ENCODE measurements around the gene PCAT7. TPM values are rescaled to one million over a fixed set of nuclear protein-coding genes. Genes with fewer than 3 reads are reported as not detected.

Gene PCAT7
- total RNA-seq, 4 donors from 2014 or later: 0.60 to 5.2 (median 1.7) TPM

DNA sequence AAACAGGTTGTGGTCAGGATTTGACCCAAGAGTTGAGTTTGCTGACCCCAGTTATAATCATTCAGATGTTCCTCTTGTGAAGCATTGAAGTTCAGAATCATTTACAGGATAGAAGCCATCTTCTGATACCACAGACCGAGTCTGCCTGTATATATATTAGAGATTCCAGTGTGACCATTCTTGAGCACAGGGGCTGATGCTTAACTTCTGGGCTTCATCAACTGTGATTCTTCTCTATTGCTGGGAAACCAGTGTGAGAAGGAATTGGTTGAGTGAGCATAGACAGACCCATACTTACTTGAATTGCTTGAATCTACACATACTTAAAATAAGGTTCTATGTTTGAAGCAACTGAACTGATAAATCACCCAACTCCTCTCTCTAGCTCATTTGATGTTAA lies 27.9 kb upstream of the PCAT7 start:
- TF ChIP-seq POLR2A (IDR thresholded peaks at IDR 0.05) (no peak), EP300 (IDR thresholded peaks at IDR 0.05; ENCODE audit: low read depth) (no peak), POLR2AphosphoS5 (IDR thresholded peaks at IDR 0.05) (no peak)
- TF ChIP-seq, protein P1, sequence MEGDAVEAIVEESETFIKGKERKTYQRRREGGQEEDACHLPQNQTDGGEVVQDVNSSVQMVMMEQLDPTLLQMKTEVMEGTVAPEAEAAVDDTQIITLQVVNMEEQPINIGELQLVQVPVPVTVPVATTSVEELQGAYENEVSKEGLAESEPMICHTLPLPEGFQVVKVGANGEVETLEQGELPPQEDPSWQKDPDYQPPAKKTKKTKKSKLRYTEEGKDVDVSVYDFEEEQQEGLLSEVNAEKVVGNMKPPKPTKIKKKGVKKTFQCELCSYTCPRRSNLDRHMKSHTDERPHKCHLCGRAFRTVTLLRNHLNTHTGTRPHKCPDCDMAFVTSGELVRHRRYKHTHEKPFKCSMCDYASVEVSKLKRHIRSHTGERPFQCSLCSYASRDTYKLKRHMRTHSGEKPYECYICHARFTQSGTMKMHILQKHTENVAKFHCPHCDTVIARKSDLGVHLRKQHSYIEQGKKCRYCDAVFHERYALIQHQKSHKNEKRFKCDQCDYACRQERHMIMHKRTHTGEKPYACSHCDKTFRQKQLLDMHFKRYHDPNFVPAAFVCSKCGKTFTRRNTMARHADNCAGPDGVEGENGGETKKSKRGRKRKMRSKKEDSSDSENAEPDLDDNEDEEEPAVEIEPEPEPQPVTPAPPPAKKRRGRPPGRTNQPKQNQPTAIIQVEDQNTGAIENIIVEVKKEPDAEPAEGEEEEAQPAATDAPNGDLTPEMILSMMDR (IDR thresholded peaks at IDR 0.05): no peak
- H3K36me3 ChIP-seq: no peaks in the 10 kb centered on the region
- no peaks in the 10 kb centered on the region for H3K27me3 ChIP-seq
- H3K4me3 ChIP-seq: no peak overlapping the region
- intact Hi-C loops (cut with DNase I; ENCODE audit: low total_unique reads) (no loop called here), in situ Hi-C loops (cut with MboI; ENCODE audit: low pct_ligation_motif_present in 1 of 4, low pct_unique_long_range_greater_than_20kb in 1 of 4, low sequenced_read_pairs in 3 of 4) (no loop called here)
- H3K9me3 ChIP-seq: no peaks in the 10 kb centered on the region
- WGBS, 2 donors (ENCODE audit: low coverage in 1 of 2): 57 to 82% methylated on average over 1 of the region's 1 CpG
- no peak overlapping the region for H3K27ac ChIP-seq
- DNase-seq: no peak
- H3K4me1 ChIP-seq: no peaks in the 10 kb centered on the region

DNA sequence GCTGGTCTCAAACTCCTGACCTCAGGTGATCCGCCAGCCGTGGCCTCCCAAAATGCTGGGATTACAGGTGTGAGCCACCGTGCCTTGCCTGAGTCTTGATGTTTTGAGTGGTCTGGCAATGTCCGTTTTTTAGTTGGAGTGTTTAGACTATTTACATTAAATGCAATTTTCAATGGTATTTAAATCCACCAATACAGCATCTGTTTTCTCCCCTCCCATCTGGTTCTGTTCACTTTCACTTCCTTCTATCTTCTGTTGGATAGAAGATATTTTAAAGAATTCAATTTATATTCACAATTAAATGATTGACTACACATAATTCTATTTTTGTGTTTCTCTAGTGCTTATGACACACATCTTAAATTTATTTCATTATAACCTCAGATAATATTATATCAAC lies 26.0 kb upstream of the PCAT7 start:
- Histone ChIP-seq H3K36me3 (no peaks in the 10 kb centered on the region), H3K9me3 (no peaks in the 10 kb centered on the region), H3K4me1 (peaks cover 0 to 13% (median 1%) of the 10 kb centered on the region in 4 donors), H3K27ac (no peak overlapping the region), H3K4me3 (no peak overlapping the region), H3K27me3 (no peaks in the 10 kb centered on the region)
- TF ChIP-seq, protein P1 (IDR thresholded peaks at IDR 0.05): no peak
- no peak for TF ChIP-seq EP300 (IDR thresholded peaks at IDR 0.05; ENCODE audit: low read depth)
- no peak for TF ChIP-seq POLR2A (IDR thresholded peaks at IDR 0.05)
- TF ChIP-seq POLR2AphosphoS5 (IDR thresholded peaks at IDR 0.05): no peak
- DNase-seq: no peak
- in situ Hi-C loops (cut with MboI; ENCODE audit: low pct_ligation_motif_present in 1 of 4, low pct_unique_long_range_greater_than_20kb in 1 of 4, low sequenced_read_pairs in 3 of 4): no loop called here
- 83 to 96% methylated on average over 4 of the region's 4 CpGs for WGBS, 2 donors (ENCODE audit: low coverage in 1 of 2)
- intact Hi-C loops (cut with DNase I; ENCODE audit: low total_unique reads): no loop called here

DNA sequence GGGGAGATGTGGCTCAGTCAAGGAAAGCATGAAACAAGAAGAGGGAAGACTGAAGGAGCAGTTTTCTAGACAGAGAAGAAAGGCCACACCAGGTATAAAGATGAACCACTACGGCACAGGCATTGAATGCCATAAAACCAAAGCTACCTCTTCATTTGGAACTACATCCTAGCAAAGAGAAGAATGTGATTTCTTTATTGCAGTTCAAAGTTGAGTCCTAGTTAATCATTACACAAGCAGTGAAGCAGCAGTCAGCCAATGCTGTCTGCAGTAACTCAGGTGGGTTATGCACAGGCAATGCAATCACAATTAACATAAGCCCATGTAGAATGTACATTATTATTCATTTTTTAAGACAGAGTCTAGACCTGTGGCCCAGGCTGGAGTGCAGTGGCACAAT lies 21.7 kb upstream of the PCAT7 start:
- TF ChIP-seq, protein P1 (IDR thresholded peaks at IDR 0.05): no peak
- TF ChIP-seq EP300 (IDR thresholded peaks at IDR 0.05; ENCODE audit: low read depth) (no peak), POLR2AphosphoS5 (IDR thresholded peaks at IDR 0.05) (no peak), POLR2A (IDR thresholded peaks at IDR 0.05) (no peak)
- H3K4me1 ChIP-seq: peaks cover 0 to 20% (median 4%) of the 10 kb centered on the region in 4 donors
- no peaks in the 10 kb centered on the region for H3K9me3 ChIP-seq
- H3K36me3 ChIP-seq: no peaks in the 10 kb centered on the region
- in situ Hi-C loops (cut with MboI; ENCODE audit: low pct_ligation_motif_present in 1 of 4, low pct_unique_long_range_greater_than_20kb in 1 of 4, low sequenced_read_pairs in 3 of 4): no loop called here
- WGBS, 2 donors (ENCODE audit: low coverage in 1 of 2): 46 to 48% methylated on average over 1 of the region's 1 CpG
- no peaks in the 10 kb centered on the region for H3K27me3 ChIP-seq
- DNase-seq: no peak
- H3K4me3 ChIP-seq: no peak overlapping the region
- peak overlapping the region; percentile 50 to 73 (median 60) for H3K27ac ChIP-seq
- intact Hi-C loops (cut with DNase I; ENCODE audit: low total_unique reads): no loop called here

DNA sequence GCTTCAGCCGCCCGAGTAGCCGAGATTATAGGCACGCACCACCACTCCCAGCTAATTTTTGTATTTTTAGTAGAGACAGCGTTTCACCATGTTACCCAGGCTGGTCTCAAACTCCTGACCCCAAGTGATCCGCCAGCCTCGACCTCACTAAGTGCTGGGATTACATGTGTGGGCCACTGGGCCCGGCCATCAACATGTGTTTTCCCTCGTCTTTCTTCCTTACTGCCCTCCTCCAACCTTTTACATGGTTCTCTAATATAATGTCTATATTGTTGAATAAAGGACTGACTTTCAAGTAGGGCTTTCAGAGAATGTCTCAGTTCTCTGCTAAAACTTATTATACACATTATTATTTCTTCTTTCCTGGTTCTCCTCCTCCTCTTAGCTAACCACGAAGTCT lies 21.3 kb upstream of the PCAT7 start:
- 47 to 63% methylated on average over 5 to 10 of the region's 10 CpGs for WGBS, 2 donors (ENCODE audit: low coverage in 1 of 2)
- Histone ChIP-seq H3K4me3 (no peak overlapping the region), H3K4me1 (peaks cover 0 to 20% (median 4%) of the 10 kb centered on the region in 4 donors), H3K36me3 (no peaks in the 10 kb centered on the region), H3K9me3 (no peaks in the 10 kb centered on the region), H3K27ac (peak overlapping the region; percentile 50 to 73 (median 60)), H3K27me3 (no peaks in the 10 kb centered on the region)
- in situ Hi-C loops (cut with MboI; ENCODE audit: low pct_ligation_motif_present in 1 of 4, low pct_unique_long_range_greater_than_20kb in 1 of 4, low sequenced_read_pairs in 3 of 4): no loop called here
- no peak for DNase-seq
- TF ChIP-seq POLR2AphosphoS5 (IDR thresholded peaks at IDR 0.05) (no peak), POLR2A (IDR thresholded peaks at IDR 0.05) (no peak)
- TF ChIP-seq, protein P1 (IDR thresholded peaks at IDR 0.05): no peak
- intact Hi-C loops (cut with DNase I; ENCODE audit: low total_unique reads): no loop called here

Data from transverse colon (tissue), 4 donors.